Renal cortical epithelial cell (primary cell): Measurements from ENCODE around the gene PAPSS2. TPM values are rescaled to one million over a fixed set of nuclear protein-coding genes. Genes with fewer than 3 reads are reported as not detected.
"Not testable (repeated sequence)": the region's sequence is repeated elsewhere in the genome, so short reads cannot be mapped to it uniquely, and the experiment has no call there.

Source experiments
- DNase-seq: peaks from one replicate; pipeline ENCODE4 v3.0.0-alpha.2; 2011; ENCODE audit warnings: low read depth
- total RNA-seq: library from RNA; depleted of rRNA; stranded (reverse); fragments of >200 nt; gene quantifications from 2 replicates; pipeline ENCODE4 v1.2.3, GENCODE V29; 2014

Gene PAPSS2
- total RNA-seq, 1 donor from 2014 or later: 67.0 TPM

DNA sequence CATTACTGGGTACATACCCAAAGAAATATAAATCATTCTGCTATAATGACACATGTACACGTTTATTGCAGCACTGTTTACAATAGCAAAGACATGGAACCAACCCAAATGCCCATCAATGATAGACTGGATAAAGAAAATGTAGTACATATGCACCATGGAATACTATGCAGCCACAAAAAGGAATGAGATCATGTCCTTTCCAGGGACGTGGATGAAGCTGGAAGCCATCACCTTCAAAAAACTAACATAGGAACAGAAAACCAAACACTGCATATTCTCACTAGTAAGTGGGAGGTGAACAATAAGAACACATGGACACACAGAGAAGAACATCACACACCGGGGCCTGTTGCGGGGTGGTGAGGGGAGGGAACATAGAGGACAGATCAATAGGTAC lies 88.6 kb downstream of the PAPSS2 start:
- not testable (repeated sequence) for DNase-seq

- DNase-seq: peak; percentile 97
These were observed 90.5 kb downstream of the PAPSS2 start for GRCh38 chr10:87750001-87750671.

GRCh38 chr10:87750817-87751216 lies 91.1 kb downstream of the PAPSS2 start:
- DNase-seq: no peak

DNA sequence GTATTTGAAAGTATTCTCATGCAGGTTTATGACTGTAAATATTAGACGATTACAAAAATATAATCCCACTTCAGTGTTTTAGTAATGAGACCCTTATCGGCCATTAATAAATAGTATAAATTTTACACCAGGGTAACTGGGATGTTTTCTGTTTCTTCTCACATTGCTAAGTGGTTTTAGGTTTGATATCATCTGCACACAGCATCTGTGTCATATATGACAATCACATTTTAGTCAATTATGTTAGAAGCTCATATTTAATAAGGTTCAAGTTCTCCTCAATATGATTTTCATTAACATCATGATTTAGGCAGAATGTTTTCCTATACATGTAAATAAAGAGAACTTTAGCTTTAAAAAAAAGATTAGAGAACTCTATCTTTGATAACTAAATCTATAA lies 91.6 kb downstream of the PAPSS2 start:
- no peak for DNase-seq

GRCh38 chr10:87752566-87752965 lies 92.9 kb downstream of the PAPSS2 start:
- DNase-seq: peak; percentile 80

DNA sequence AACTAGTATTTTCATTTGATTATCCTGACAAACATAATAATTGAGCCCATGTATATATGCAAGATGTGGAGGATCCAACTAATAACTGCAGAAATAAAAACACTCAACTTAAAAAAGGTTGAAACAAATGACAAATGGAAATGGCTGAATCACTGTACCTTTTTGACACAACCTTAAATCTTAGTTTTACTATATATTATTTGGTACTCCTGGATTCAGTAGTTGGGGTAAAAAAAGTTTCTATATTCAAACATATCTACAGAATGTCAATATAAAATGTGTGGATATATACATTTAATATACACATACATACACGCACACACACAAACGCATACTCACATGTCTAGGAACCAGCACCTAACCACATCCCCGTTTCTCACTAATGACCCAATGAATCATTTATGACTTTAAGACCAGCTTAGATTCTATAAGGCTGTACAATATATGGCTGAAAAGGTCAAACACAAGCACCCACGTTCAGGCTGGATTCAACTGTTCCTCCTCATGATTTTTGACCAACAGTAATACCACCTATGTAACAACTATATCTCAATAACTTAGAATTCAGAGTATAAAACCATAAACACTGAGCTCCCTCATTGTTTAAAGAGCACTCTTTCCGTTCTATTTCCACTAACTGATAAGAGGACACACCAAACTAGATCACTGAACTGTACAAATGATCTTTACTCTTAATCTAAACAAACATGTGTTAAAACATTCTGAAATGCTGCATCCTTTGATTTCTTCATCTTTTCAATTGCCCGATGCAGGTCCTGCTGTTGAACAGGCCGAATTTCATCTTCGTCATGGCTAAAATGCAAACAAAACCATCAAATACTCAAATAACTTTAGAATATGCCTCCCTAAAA lies 94.6 kb downstream of the PAPSS2 start:
- no peak for DNase-seq

DNA sequence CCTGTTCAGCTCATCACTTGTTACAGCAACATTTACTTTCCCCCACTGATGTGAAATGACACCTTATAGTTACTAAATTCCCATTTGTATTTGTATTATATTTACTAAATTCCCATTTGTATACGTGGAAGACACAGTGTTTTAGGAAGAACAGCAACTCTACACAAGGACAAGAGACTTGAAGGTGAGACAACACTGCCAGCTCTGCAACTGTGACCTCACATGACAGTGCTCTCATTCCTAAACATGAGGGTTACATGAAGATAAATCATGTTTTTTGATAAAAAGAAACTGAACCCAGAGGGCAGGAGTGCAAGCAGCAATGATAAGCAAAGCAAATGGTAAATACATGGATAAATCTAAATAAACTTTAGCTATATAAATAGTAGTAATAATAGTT lies 98.0 kb downstream of the PAPSS2 start:
- no peak for DNase-seq

DNA sequence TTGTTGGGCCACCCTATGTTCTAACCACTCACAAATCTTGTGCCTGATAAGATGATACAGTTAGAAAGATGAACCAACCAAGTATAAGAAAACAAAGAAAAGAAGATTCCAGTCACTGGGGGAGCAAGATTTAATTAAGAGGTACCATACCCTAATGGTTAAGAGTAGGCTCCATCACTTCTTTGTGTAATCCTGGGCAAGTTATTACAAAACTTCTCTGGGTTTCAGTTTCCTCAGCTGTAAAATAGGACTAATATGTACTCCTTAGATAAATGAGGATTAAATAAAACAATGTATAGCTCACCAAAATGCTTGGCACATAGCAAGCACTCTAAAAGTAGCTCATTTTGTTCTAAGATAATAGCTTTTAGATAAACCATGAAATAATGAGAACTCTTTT lies 99.9 kb downstream of the PAPSS2 start:
- DNase-seq: no peak

DNA sequence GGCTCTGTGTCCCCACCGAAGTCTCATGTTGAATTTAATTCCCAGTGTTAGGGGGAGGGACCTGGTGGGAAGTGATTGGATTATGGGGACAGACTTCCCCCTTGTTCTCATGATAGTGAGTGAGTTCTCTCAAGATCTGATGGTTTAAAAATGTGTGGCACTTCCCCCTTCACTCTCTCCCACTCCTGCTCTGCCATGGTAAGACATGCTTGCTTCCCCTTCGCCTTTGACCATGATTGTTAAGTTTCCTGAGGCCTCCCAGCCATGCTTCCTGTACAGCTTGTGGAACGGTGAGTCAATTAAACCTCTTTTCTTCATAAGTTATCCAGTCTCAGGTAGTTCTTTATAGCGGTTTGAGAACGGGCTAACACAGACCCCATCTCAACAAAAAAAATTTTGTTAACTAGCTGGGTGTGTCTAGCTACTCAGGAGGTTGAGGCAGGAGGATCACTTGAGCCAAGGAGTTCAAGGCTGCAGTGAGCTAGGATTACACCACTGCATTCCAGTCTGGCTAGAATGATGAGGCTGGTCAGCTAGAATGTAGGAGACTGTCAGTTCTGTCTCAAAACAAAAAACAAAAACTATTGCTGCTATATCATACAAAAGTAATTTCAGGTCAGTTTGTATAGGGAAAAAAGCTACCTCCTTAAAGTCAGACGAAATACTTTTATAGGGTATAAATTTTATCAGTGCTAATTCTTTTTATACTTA lies 100.7 kb downstream of the PAPSS2 start:
- DNase-seq: no peak

DNA sequence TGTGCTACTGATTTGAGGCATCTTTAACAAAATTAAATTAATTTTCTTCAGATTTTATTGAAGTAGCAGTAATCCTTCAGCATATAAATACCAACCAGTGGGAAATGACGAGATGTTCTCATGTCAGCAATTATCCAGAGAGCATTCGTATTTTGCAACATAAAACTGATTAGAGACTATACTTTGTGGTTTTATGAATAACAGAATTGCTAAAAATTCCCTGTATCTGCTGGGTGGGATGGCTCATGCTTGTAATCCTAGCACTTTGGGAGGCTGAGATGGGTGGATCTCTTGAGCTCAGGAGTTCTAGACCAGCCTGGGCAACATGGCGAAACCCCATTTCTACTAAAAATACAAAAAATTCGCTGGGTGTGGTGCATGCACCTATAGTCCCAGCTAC lies 101.5 kb downstream of the PAPSS2 start:
- DNase-seq: no peak

GRCh38 chr10:87761892-87762291 lies 102.2 kb downstream of the PAPSS2 start:
- peak; percentile 86 for DNase-seq

GRCh38 chr10:87763086-87763861 lies 103.6 kb downstream of the PAPSS2 start:
- DNase-seq: no peak

DNA sequence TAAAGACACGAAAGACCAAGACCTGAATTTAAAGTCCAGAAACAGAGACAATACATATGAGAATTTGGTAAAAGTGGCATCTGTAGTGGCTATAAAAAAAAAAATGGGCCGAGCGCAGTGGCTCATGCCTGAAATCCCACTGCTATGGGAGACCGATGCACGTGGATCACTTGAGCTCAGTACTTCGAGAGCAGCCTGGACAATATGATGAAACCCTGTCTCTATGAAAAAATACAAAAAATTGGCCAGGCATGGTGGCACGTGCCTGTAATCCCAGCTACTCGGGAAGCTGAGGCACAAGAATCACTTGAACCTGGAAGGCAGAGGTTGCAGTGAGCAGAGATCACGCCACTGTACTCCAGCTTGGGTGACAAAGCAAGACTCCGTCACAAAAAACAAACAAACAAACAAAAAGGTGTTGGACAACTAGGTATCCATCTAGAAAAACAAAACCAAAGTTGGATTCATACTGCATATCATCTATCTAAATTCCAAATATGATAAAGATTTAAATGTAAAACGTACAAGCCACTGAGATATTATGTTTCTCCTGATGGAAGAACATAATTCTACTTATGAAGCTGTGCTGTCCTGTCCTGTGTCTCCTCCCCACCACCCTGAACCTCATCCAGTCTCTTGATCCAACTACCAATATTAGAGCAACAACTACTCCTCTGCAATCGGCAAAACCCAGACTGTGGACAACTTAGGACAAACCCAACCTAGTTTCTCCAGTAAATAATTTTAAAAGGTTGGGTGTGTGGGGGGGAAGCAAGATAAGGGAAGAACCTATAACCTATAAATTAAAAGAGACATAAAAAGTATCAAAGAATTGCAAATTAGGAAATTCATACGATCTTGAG lies 104.6 kb downstream of the PAPSS2 start:
- DNase-seq: no peak

- no peak for DNase-seq
These were observed 106.1 kb downstream of the PAPSS2 start for GRCh38 chr10:87765666-87766376.

DNA sequence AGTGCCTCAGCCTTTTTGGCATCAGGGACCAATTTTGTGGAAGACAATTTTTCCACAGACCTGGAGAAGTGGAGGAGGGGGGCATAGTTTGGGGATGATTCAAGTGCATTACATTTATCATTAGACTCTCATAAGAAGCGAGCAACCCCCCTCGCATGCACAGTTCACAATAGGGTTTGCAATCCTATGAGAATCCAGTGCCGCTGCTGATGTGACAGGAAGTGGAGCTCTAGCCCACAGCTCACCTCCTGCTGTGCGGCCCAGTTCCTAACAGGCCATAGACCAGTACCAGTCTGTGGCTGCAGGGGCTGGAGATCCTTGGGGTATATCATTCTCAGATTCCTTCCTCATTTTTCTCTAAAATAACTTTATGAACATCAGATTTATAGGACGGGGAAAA lies 107.6 kb downstream of the PAPSS2 start:
- no peak for DNase-seq

GRCh38 chr10:87771871-87772500 lies 112.3 kb downstream of the PAPSS2 start:
- peak; percentile 40 for DNase-seq

DNA sequence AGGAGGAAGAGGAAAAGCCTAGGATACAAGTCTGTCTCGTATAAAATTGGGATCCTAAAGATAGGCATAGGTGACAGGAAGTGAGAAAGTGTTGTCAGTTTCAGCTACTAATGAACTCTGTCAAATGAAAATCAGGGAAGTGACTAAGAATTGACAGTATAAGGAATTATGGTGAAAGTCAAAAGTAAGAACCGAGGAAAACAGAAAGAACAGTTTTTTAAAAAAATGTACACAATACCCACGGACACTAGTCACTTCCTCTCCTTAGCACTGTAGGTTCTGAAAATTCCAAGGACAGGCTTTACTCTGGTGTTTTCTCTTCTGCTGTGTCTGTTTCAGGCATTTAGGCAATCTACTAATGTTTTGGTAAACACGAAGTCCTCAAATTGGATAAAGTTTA lies 116.1 kb downstream of the PAPSS2 start:
- no peak for DNase-seq

DNA sequence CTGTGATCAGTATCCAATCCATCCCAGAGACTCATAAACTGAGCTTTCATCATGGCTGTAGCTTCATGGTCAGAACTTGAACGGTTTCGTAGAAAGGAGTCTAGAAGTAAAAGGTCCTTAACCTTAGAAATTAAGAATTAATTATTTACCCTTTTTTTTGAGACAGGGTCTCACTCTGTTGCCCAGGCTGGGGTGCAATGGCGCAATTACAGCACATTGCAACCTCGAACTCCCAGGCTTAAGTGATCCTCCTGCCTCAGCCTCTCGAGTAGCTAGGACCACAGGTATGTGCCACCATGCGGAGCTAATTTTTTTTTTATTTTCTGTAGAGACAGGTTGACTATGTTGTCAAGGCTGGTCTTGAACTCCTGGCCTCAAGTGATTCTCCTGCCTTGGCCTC lies 116.7 kb downstream of the PAPSS2 start:
- no peak for DNase-seq

DNA sequence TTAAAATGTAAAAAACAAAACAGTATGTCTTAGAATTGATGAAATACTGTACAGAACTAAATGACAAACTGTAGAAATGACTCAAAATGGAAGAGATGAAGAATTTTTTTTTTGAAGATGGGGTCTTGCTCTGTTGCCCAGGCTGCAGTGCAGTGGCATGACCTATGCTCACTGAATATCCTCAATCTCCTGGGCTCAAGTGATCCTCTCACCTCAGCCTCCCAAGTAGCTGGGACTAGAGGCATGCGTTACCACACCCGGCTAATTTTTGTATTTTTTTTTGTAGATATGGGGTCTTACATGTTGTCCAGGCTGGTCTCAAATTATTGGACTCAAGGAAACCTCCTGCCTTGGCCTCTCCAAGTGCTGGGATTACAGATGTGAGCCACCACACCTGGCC lies 121.9 kb downstream of the PAPSS2 start:
- no peak for DNase-seq

DNA sequence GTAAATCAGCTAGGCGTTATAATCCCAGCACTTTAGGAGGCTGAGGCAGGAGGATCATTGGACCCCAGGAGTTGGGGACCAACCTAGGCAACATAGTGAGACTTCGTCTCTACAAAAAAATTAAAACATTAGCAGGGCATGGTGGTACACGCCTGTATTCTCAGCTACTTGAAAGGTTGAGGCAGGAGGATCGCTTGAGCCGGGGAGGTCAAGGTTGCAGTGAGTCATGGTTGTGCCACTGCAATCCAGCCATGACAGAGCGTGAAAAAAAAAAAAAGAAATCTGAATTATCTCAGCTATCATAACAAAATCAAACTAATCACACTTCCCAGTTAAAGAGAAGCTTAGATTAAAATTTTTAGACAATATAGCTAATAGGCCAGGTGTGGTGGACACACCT lies 123.0 kb downstream of the PAPSS2 start:
- DNase-seq: peak; percentile 81
